Liver (tissue), 3 donors: ENCODE data around the gene B3GAT1.

Experiments used
- CTCF ChIP-seq: fragments of 150-350 bp; IDR thresholded peaks from 2 replicates; pipeline ENCODE4 v1.5.1; 2017; ENCODE audit warnings: improper control_type of control experiment, low read depth, low read length; ENCODE audit not compliant: missing input control
- EGR1 ChIP-seq, 2 donors: IDR thresholded peaks; 2 replicates each; pipeline ENCODE4 v1.6.1; 2016 to 2018; ENCODE audit warnings: antibody characterized with exemption in 2 of 2, low read depth in 2 of 2
- GABPA ChIP-seq, 2 donors: IDR thresholded peaks in 1 of 2; conservative IDR thresholded peaks in 1 of 2; 2 replicates each; pipeline ENCODE4 v1.6.1; 2016; ENCODE audit warnings: antibody characterized with exemption in 2 of 2, mild to moderate bottlenecking in 1 of 2, moderate library complexity in 1 of 2
- HNF4A ChIP-seq, 2 donors: conservative IDR thresholded peaks; 2 replicates each; pipeline ENCODE4 v1.6.1; 2016; ENCODE audit warnings: antibody characterized with exemption in 2 of 2, mild to moderate bottlenecking in 2 of 2
- JUND ChIP-seq, 2 donors: IDR thresholded peaks; 2 replicates each; pipeline ENCODE4 v1.6.1; 2016; ENCODE audit warnings: antibody characterized with exemption in 2 of 2
- MAX ChIP-seq: IDR thresholded peaks from 2 replicates; pipeline ENCODE4 v1.6.1; 2016; ENCODE audit warnings: antibody characterized with exemption
- RAD21 ChIP-seq, 2 donors: IDR thresholded peaks; 2 replicates each; pipeline ENCODE4 v1.6.1; 2016; ENCODE audit warnings: antibody characterized with exemption in 2 of 2, mild to moderate bottlenecking in 2 of 2
- REST ChIP-seq: IDR thresholded peaks from 2 replicates; pipeline ENCODE4 v1.6.1; 2016; ENCODE audit warnings: antibody characterized with exemption, mild to moderate bottlenecking
- TAF1 ChIP-seq: conservative IDR thresholded peaks from 2 replicates; pipeline ENCODE4 v1.6.1; 2016; ENCODE audit warnings: antibody characterized with exemption, mild to moderate bottlenecking
- ZBTB33 ChIP-seq: IDR thresholded peaks from 2 replicates; pipeline ENCODE4 v1.6.1; 2016; ENCODE audit warnings: antibody characterized with exemption
- donor health status: healthy.
- donor health status: healthy.

GRCh38 chr11:134338654-134339053 lies 73.4 kb downstream of the B3GAT1 start:
- TF ChIP-seq EGR1 (IDR thresholded peaks at IDR 0.05; ENCODE audit: low read depth in 2 of 2) (no peak), TAF1 (no peak), HNF4A (conservative IDR thresholded peaks at IDR 0.05) (no peak), JUND (IDR thresholded peaks at IDR 0.05) (no peak), CTCF (no peak), RAD21 (IDR thresholded peaks at IDR 0.05) (no peak), GABPA (IDR thresholded peaks at IDR 0.05 in 1 of 2, conservative IDR thresholded peaks at IDR 0.05 in 1 of 2) (no peak), MAX (no peak), REST (no peak), ZBTB33 (no peak)
